AG10803 (cell line): ENCODE measurements around the gene MTUS2.
"Not testable (repeated sequence)": the region's sequence is repeated elsewhere in the genome, so short reads cannot be mapped to it uniquely, and the experiment has no call there.

Experiments
- DNase-seq: peaks from one replicate; pipeline ENCODE4 v3.0.0; 2010; ENCODE audit warnings: low read depth
- H3K4me3 ChIP-seq: 2 replicates; pipeline ENCODE4 v1.5.1; 2011; ENCODE audit warnings: mild to moderate bottlenecking, low read length, control low read depth
- TF ChIP-seq, protein P1 (sequence below): conservative IDR thresholded peaks from 2 replicates; pipeline ENCODE4 v1.5.1; 2011; ENCODE audit warnings: mild to moderate bottlenecking, low read length, control low read depth, inconsistent platforms

Gene MTUS2

DNA sequence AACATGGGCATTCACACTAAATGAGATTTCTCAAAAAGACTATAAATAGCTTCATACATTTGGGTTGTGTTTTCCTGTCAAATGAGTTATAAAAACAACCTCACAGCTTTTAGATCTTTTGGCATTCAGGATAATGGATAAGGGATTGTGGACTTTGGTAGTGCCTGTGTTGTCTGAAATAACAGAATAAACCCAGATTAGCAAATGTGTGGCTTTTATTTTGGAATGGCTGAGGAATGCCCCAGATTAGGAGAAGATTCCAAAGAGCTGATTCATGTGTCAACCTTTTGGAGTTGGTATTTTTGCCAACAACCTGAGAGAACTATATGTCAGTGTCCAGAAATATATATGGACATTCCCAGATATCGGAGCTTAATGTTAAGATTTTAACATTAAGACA is 164.7 kb downstream of the MTUS2 start:
- DNase-seq, result no peak
- TF ChIP-seq, protein P1, sequence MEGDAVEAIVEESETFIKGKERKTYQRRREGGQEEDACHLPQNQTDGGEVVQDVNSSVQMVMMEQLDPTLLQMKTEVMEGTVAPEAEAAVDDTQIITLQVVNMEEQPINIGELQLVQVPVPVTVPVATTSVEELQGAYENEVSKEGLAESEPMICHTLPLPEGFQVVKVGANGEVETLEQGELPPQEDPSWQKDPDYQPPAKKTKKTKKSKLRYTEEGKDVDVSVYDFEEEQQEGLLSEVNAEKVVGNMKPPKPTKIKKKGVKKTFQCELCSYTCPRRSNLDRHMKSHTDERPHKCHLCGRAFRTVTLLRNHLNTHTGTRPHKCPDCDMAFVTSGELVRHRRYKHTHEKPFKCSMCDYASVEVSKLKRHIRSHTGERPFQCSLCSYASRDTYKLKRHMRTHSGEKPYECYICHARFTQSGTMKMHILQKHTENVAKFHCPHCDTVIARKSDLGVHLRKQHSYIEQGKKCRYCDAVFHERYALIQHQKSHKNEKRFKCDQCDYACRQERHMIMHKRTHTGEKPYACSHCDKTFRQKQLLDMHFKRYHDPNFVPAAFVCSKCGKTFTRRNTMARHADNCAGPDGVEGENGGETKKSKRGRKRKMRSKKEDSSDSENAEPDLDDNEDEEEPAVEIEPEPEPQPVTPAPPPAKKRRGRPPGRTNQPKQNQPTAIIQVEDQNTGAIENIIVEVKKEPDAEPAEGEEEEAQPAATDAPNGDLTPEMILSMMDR, result no peak
- H3K4me3 ChIP-seq, result no peak overlapping the region

DNA sequence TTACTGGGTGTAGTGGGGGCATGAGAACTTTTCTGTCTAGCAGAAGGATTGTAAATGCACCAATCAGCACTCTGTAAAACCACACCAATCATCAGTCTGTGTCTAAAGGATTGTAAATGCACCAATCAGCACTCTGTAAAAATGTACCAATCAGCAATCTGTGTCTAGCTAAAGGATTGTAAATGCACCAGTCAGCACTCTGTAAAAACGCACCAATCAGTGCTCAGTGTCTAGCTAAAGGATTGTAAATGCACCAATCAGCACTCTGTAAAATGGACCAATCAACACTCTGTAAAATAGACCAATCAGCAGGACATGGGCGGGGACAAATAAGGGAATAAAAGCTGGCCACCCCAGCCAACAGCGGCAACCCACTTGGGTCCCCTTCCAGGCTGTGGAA is 170.2 kb downstream of the MTUS2 start:
- H3K4me3 ChIP-seq, DNase-seq: not testable (repeated sequence)

- H3K4me3 ChIP-seq, result no peak overlapping the region
- DNase-seq, result no peak
- TF ChIP-seq, protein P1, result no peak
Observed at GRCh38 chr13:28991764-28992163, 171.6 kb downstream of the MTUS2 start.

DNA sequence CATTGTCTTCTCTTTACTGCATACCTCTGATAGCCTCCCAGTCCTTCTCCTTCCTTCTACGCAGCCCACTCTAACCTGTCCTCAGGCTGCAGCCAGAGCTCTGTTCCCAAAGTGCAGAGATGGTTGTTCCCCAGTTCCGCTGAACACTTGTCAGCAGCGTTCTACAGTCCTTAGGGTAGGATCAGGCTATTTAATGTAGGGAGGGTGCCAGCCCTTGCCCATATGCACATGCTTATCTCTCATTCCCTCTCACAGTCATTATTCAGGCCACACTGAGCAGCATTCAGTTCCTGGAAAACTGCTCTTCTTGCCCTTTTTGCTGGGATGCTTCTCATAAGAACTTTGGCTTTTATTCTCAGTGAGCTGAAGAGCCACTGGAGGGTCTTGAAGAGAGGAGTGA is 180.7 kb downstream of the MTUS2 start:
- no peak for DNase-seq
- TF ChIP-seq, protein P1, result no peak
- H3K4me3 ChIP-seq, result no peak overlapping the region

- DNase-seq, result no peak
- H3K4me3 ChIP-seq, result no peak overlapping the region
- TF ChIP-seq, protein P1, result no peak
Observed at GRCh38 chr13:29005035-29005762, 185.1 kb downstream of the MTUS2 start.

DNA sequence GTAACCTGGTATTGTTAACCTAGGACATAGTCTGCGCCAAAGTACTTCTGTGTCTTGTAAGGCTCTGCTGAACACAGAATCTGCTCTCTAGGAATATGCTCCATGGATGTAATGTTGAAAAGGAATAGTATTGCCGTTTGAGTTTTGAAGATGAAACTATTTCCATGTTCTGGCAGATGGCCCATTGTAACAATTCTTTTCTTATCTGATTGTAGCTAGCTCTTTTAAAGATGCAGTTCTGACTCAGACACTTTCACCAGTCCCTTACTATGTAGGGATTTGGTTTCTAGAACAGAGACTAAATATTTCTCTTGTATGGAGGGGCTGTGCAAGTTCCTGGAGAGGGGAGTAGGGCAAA is 185.6 kb downstream of the MTUS2 start:
- H3K4me3 ChIP-seq, result no peak overlapping the region
- TF ChIP-seq, protein P1, result no peak

DNA sequence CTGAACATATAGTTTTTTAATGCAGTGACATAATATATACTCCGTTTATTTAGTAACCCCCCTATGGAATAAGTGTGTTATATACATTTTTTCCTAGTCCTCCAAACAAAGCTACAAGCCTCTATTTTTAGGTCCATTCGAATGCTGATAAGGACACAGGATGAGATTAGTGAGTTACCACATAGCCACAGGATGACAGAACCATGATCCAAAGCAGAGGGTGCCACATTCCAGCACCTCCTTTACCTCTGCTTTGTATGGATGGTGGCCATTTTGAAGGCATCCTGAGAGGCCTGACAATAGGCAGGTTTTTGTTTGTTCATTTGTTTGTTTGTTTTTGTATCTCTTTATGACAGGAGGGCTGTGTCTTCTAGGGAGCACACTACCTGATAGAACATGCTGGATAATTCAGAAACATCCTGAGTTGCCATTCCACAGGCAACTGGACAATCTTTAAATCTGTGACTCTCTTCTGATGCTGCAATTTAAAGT is 186.3 kb downstream of the MTUS2 start:
- no peak for DNase-seq
- H3K4me3 ChIP-seq, result no peak overlapping the region
- TF ChIP-seq, protein P1, result no peak

More for the DNA sequence above, 185.6 kb downstream of the MTUS2 start:
- no peak for DNase-seq
